ENCODE measurements around the gene C10orf71. TPM values are rescaled to one million over a fixed set of nuclear protein-coding genes. Genes with fewer than 3 reads are reported as not detected.

C10orf71 gene
- total and polyA plus RNA-seq, 7 experiments from 2014 or later, result not detected

- no peak overlapping the region for H3K4me3 ChIP-seq (ENCODE audit: low read length)
- no peak overlapping the region for H3K4me3 Mint-ChIP-seq
- H3K4me1 ChIP-seq (ENCODE audit: control insufficient read depth in 2 of 2, insufficient read depth in 2 of 2, low read length in 2 of 2), result no peaks in the 10 kb centered on the region
- DNase-seq (no peak), ATAC-seq (no peak)
- H3K36me3 ChIP-seq (ENCODE audit: control insufficient read depth in 2 of 3, insufficient read depth in 3 of 3, low read length in 3 of 3), result no peaks in the 10 kb centered on the region
- intact Hi-C loops (cut with micrococcal nuclease), result no loop called here
- H3K27me3 ChIP-seq (ENCODE audit: control insufficient read depth in 2 of 2, insufficient read depth in 2 of 2, low read length in 2 of 2), result no peaks in the 10 kb centered on the region
- H3K36me3 Mint-ChIP-seq, result peaks cover 0 to 4% (median 0%) of the 10 kb centered on the region in 5 donors
- peaks cover 0 to 14% (median 4%) of the 10 kb centered on the region in 11 donors for H3K9me3 Mint-ChIP-seq
- H3K4me1 Mint-ChIP-seq, result peaks cover 0 to 10% (median 2%) of the 10 kb centered on the region in 7 donors
- ChIA-PET CTCF (no interaction called here), POLR2A (no interaction called here)
- peaks cover 0 to 9% (median 0%) of the 10 kb centered on the region in 5 donors for H3K27me3 Mint-ChIP-seq
- no peaks in the 10 kb centered on the region for H3K9me3 ChIP-seq (ENCODE audit: control insufficient read depth in 2 of 3, low read length in 3 of 3)
- H3K27ac Mint-ChIP-seq, result no peak overlapping the region
- H3K27ac ChIP-seq (ENCODE audit: low read depth, low read length), result no peak overlapping the region
Observed at GRCh38 chr10:49330127-49330665, 31.2 kb downstream of the C10orf71 start.

GRCh38 chr10:49331431-49331830 lies 32.5 kb downstream of the C10orf71 start:
- H3K4me1 ChIP-seq (ENCODE audit: control insufficient read depth in 2 of 2, insufficient read depth in 2 of 2, low read length in 2 of 2), result no peaks in the 10 kb centered on the region
- H3K4me3 ChIP-seq (ENCODE audit: low read length), result no peak overlapping the region
- Mint-ChIP-seq H3K9me3 (peaks cover 0 to 24% (median 13%) of the 10 kb centered on the region in 11 donors), H3K4me1 (peaks cover 6 to 17% (median 8%) of the 10 kb centered on the region in 7 donors), H3K27ac (no peak overlapping the region), H3K36me3 (peaks cover 0 to 9% (median 0%) of the 10 kb centered on the region in 5 donors), H3K4me3 (no peak overlapping the region), H3K27me3 (peaks cover 0 to 9% (median 0%) of the 10 kb centered on the region in 5 donors)
- ATAC-seq (no peak), DNase-seq (no peak)
- intact Hi-C loops (cut with micrococcal nuclease), result no loop called here
- ChIA-PET CTCF (no interaction called here), POLR2A (no interaction called here)
- H3K36me3 ChIP-seq (ENCODE audit: control insufficient read depth in 2 of 3, insufficient read depth in 3 of 3, low read length in 3 of 3), result no peaks in the 10 kb centered on the region
- H3K27ac ChIP-seq (ENCODE audit: low read depth, low read length), result no peak overlapping the region
- no peaks in the 10 kb centered on the region for H3K27me3 ChIP-seq (ENCODE audit: control insufficient read depth in 2 of 2, insufficient read depth in 2 of 2, low read length in 2 of 2)
- no peaks in the 10 kb centered on the region for H3K9me3 ChIP-seq (ENCODE audit: control insufficient read depth in 2 of 3, low read length in 3 of 3)

- H3K27me3 ChIP-seq (ENCODE audit: control insufficient read depth in 2 of 2, insufficient read depth in 2 of 2, low read length in 2 of 2), result no peaks in the 10 kb centered on the region
- Mint-ChIP-seq H3K4me1 (peaks cover 6 to 16% (median 8%) of the 10 kb centered on the region in 7 donors), H3K27ac (no peak overlapping the region), H3K9me3 (peaks cover 0 to 24% (median 13%) of the 10 kb centered on the region in 11 donors), H3K27me3 (peaks cover 0 to 9% (median 0%) of the 10 kb centered on the region in 5 donors), H3K36me3 (peaks cover 0 to 9% (median 0%) of the 10 kb centered on the region in 5 donors), H3K4me3 (no peak overlapping the region)
- ChIA-PET POLR2A (no interaction called here), CTCF (no interaction called here)
- DNase-seq (no peak), ATAC-seq (no peak)
- no peak overlapping the region for H3K4me3 ChIP-seq (ENCODE audit: low read length)
- H3K4me1 ChIP-seq (ENCODE audit: control insufficient read depth in 2 of 2, insufficient read depth in 2 of 2, low read length in 2 of 2), result no peaks in the 10 kb centered on the region
- intact Hi-C loops (cut with micrococcal nuclease), result no loop called here
- no peaks in the 10 kb centered on the region for H3K36me3 ChIP-seq (ENCODE audit: control insufficient read depth in 2 of 3, insufficient read depth in 3 of 3, low read length in 3 of 3)
- no peak overlapping the region for H3K27ac ChIP-seq (ENCODE audit: low read depth, low read length)
- no peaks in the 10 kb centered on the region for H3K9me3 ChIP-seq (ENCODE audit: control insufficient read depth in 2 of 3, low read length in 3 of 3)
Observed at GRCh38 chr10:49332333-49332732, 33.4 kb downstream of the C10orf71 start.

GRCh38 chr10:49332768-49333167 lies 33.8 kb downstream of the C10orf71 start:
- ChIA-PET CTCF (no interaction called here), POLR2A (no interaction called here)
- Histone ChIP-seq H3K27ac (ENCODE audit: low read depth, low read length) (no peak overlapping the region), H3K4me3 (ENCODE audit: low read length) (no peak overlapping the region), H3K36me3 (ENCODE audit: control insufficient read depth in 2 of 3, insufficient read depth in 3 of 3, low read length in 3 of 3) (no peaks in the 10 kb centered on the region), H3K27me3 (ENCODE audit: control insufficient read depth in 2 of 2, insufficient read depth in 2 of 2, low read length in 2 of 2) (no peaks in the 10 kb centered on the region), H3K4me1 (ENCODE audit: control insufficient read depth in 2 of 2, insufficient read depth in 2 of 2, low read length in 2 of 2) (no peaks in the 10 kb centered on the region), H3K9me3 (ENCODE audit: control insufficient read depth in 2 of 3, low read length in 3 of 3) (no peaks in the 10 kb centered on the region)
- peaks cover 6 to 16% (median 8%) of the 10 kb centered on the region in 7 donors for H3K4me1 Mint-ChIP-seq
- no peak for ATAC-seq
- peaks cover 0 to 5% (median 0%) of the 10 kb centered on the region in 5 donors for H3K27me3 Mint-ChIP-seq
- intact Hi-C loops (cut with micrococcal nuclease), result no loop called here
- peaks cover 0 to 9% (median 0%) of the 10 kb centered on the region in 5 donors for H3K36me3 Mint-ChIP-seq
- no peak overlapping the region for H3K27ac Mint-ChIP-seq
- peaks cover 0 to 24% (median 13%) of the 10 kb centered on the region in 11 donors for H3K9me3 Mint-ChIP-seq
- no peak for DNase-seq
- no peak overlapping the region for H3K4me3 Mint-ChIP-seq

GRCh38 chr10:49333192-49333591 lies 34.2 kb downstream of the C10orf71 start:
- ATAC-seq (no peak), DNase-seq (no peak)
- H3K27ac ChIP-seq (ENCODE audit: low read depth, low read length), result no peak overlapping the region
- ChIA-PET POLR2A (no interaction called here), CTCF (no interaction called here)
- no peaks in the 10 kb centered on the region for H3K27me3 ChIP-seq (ENCODE audit: control insufficient read depth in 2 of 2, insufficient read depth in 2 of 2, low read length in 2 of 2)
- no peaks in the 10 kb centered on the region for H3K9me3 ChIP-seq (ENCODE audit: control insufficient read depth in 2 of 3, low read length in 3 of 3)
- peaks cover 0 to 9% (median 0%) of the 10 kb centered on the region in 5 donors for H3K36me3 Mint-ChIP-seq
- intact Hi-C loops (cut with micrococcal nuclease), result no loop called here
- peaks cover 0 to 24% (median 13%) of the 10 kb centered on the region in 11 donors for H3K9me3 Mint-ChIP-seq
- no peak overlapping the region for H3K27ac Mint-ChIP-seq
- no peak overlapping the region for H3K4me3 Mint-ChIP-seq
- H3K27me3 Mint-ChIP-seq, result peaks cover 0 to 3% (median 0%) of the 10 kb centered on the region in 5 donors
- no peaks in the 10 kb centered on the region for H3K36me3 ChIP-seq (ENCODE audit: control insufficient read depth in 2 of 3, insufficient read depth in 3 of 3, low read length in 3 of 3)
- peaks cover 6 to 16% (median 8%) of the 10 kb centered on the region in 7 donors for H3K4me1 Mint-ChIP-seq
- H3K4me1 ChIP-seq (ENCODE audit: control insufficient read depth in 2 of 2, insufficient read depth in 2 of 2, low read length in 2 of 2), result no peaks in the 10 kb centered on the region
- no peak overlapping the region for H3K4me3 ChIP-seq (ENCODE audit: low read length)

- Mint-ChIP-seq H3K9me3 (peaks cover 0 to 24% (median 18%) of the 10 kb centered on the region in 11 donors), H3K27ac (peak overlapping the region in 4 of 9 donors; percentile 67 to 73 (median 70)), H3K27me3 (peaks cover 0 to 11% (median 0%) of the 10 kb centered on the region in 5 donors), H3K36me3 (peaks cover 0 to 9% (median 0%) of the 10 kb centered on the region in 5 donors), H3K4me1 (peaks cover 6 to 16% (median 8%) of the 10 kb centered on the region in 7 donors), H3K4me3 (no peak overlapping the region)
- ATAC-seq (no peak), DNase-seq (no peak)
- Histone ChIP-seq H3K27ac (ENCODE audit: low read depth, low read length) (no peak overlapping the region), H3K4me1 (ENCODE audit: control insufficient read depth in 2 of 2, insufficient read depth in 2 of 2, low read length in 2 of 2) (no peaks in the 10 kb centered on the region), H3K27me3 (ENCODE audit: control insufficient read depth in 2 of 2, insufficient read depth in 2 of 2, low read length in 2 of 2) (no peaks in the 10 kb centered on the region), H3K36me3 (ENCODE audit: control insufficient read depth in 2 of 3, insufficient read depth in 3 of 3, low read length in 3 of 3) (no peaks in the 10 kb centered on the region), H3K4me3 (ENCODE audit: low read length) (no peak overlapping the region), H3K9me3 (ENCODE audit: control insufficient read depth in 2 of 3, low read length in 3 of 3) (no peaks in the 10 kb centered on the region)
- ChIA-PET POLR2A (no interaction called here), CTCF (no interaction called here)
- intact Hi-C loops (cut with micrococcal nuclease), result no loop called here
Observed at GRCh38 chr10:49334964-49335363, 36.0 kb downstream of the C10orf71 start.

- Mint-ChIP-seq H3K4me3 (peak overlapping the region in 1 of 10 donors; percentile 15), H3K27ac (peak overlapping the region in 7 of 9 donors; percentile 6 to 73 (median 68)), H3K9me3 (peaks cover 0 to 24% (median 18%) of the 10 kb centered on the region in 11 donors), H3K4me1 (peaks cover 6 to 16% (median 8%) of the 10 kb centered on the region in 7 donors), H3K36me3 (peaks cover 0 to 9% (median 0%) of the 10 kb centered on the region in 5 donors), H3K27me3 (peaks cover 0 to 14% (median 2%) of the 10 kb centered on the region in 5 donors)
- Histone ChIP-seq H3K4me1 (ENCODE audit: control insufficient read depth in 2 of 2, insufficient read depth in 2 of 2, low read length in 2 of 2) (no peaks in the 10 kb centered on the region), H3K27me3 (ENCODE audit: control insufficient read depth in 2 of 2, insufficient read depth in 2 of 2, low read length in 2 of 2) (no peaks in the 10 kb centered on the region), H3K27ac (ENCODE audit: low read depth, low read length) (no peak overlapping the region), H3K36me3 (ENCODE audit: control insufficient read depth in 2 of 3, insufficient read depth in 3 of 3, low read length in 3 of 3) (no peaks in the 10 kb centered on the region), H3K9me3 (ENCODE audit: control insufficient read depth in 2 of 3, low read length in 3 of 3) (no peaks in the 10 kb centered on the region), H3K4me3 (ENCODE audit: low read length) (no peak overlapping the region)
- intact Hi-C loops (cut with micrococcal nuclease), result no loop called here
- no peak for DNase-seq
- no peak for ATAC-seq
- POLR2A ChIA-PET, result no interaction called here
- CTCF ChIA-PET, result no interaction called here
Observed at GRCh38 chr10:49335364-49335972, 36.5 kb downstream of the C10orf71 start.

Data from naive thymus-derived CD4-positive, alpha-beta T cell (primary cell).